ENCODE data around the gene LHB. TPM values are rescaled to one million over a fixed set of nuclear protein-coding genes. Genes with fewer than 3 reads are reported as not detected.

Gene LHB
- total RNA-seq, 1 experiment from 2014 or later: not detected

- Histone ChIP-seq H4K20me1 (ENCODE audit: control insufficient read depth, insufficient read depth, insufficient read length) (no peaks in the 10 kb centered on the region), H3K23me2 (ENCODE audit: insufficient read length, low read depth, low read length, poor library complexity, severe bottlenecking) (no peaks in the 10 kb centered on the region), H3K79me1 (ENCODE audit: insufficient read depth, low read depth, low read length, poor library complexity, severe bottlenecking) (no peaks in the 10 kb centered on the region), H4K8ac (replicated peaks; ENCODE audit: insufficient read length, low read depth, low read length) (no peak overlapping the region), H3K18ac (ENCODE audit: insufficient read length, low read depth, low read length) (no peak overlapping the region), H3K4me1 (ENCODE audit: insufficient read depth, low read length) (no peaks in the 10 kb centered on the region), H3T11ph (ENCODE audit: low read length) (no peak overlapping the region), H3K9me3 (ENCODE audit: control insufficient read depth, low read depth, low read length) (no peaks in the 10 kb centered on the region), H3K56ac (ENCODE audit: insufficient read length, low read depth, low read length) (no peak overlapping the region), H3K4ac (ENCODE audit: low read depth, low read length) (no peak overlapping the region), H3K4me2 (ENCODE audit: insufficient read depth, insufficient read length, low read length) (no peak overlapping the region), H4K5ac (ENCODE audit: insufficient read length, low read depth, low read length) (no peak overlapping the region), H3K79me2 (ENCODE audit: insufficient read depth, low read length) (no peaks in the 10 kb centered on the region), H2AFZ (ENCODE audit: low read length) (no peak overlapping the region), H3K23ac (ENCODE audit: insufficient read length, low read depth, low read length) (no peak overlapping the region), H3K14ac (ENCODE audit: insufficient read depth, low read length) (no peak overlapping the region), H2BK15ac (ENCODE audit: low read depth, low read length) (no peak overlapping the region), H2BK5ac (ENCODE audit: insufficient read length, low read length) (no peak overlapping the region), H2BK20ac (ENCODE audit: low read depth, low read length, poor library complexity, severe bottlenecking) (no peak overlapping the region), H2BK12ac (ENCODE audit: insufficient read length, low read depth, low read length) (no peak overlapping the region), H3K27ac (ENCODE audit: insufficient read length, low read depth, low read length) (no peak overlapping the region), H2AK5ac (ENCODE audit: insufficient read length, low read length) (no peak overlapping the region), H3K9ac (ENCODE audit: extremely low read depth, insufficient read length, low read length) (no peak overlapping the region), H3K27me3 (ENCODE audit: insufficient read depth, low read length) (no peaks in the 10 kb centered on the region), H4K91ac (ENCODE audit: insufficient read length, low read depth, low read length) (no peak overlapping the region), H2BK120ac (ENCODE audit: low read depth, low read length, poor library complexity, severe bottlenecking) (no peak overlapping the region)
- WGBS (ENCODE audit: extremely low coverage, insufficient read length, low lambda C conversion rate): no CpG with 5 or more reads among the region's 9 CpGs
- TF ChIP-seq CTCF (conservative IDR thresholded peaks at IDR 0.05): no peak
- Mint-ChIP-seq H3K9me3 (no peaks in the 10 kb centered on the region; a peak in 1 of 5 replicates), H3K4me3 (no peak overlapping the region), H3K36me3 (ENCODE audit: insufficient read depth in 1 of 3, low read depth in 3 of 3) (peaks cover 22 to 67% (median 51%) of the 10 kb centered on the region in 3 experiments), H3K27ac (peak overlapping the region in 2 of 3 experiments; percentile 61 to 81; a peak in 2 of 7 replicates), H3K4me1 (no peaks in the 10 kb centered on the region), H3K27me3 (ENCODE audit: low read depth) (no peaks in the 10 kb centered on the region)
- no peak for DNase-seq
These were observed 34.6 kb downstream of the LHB start for GRCh38 chr19:48982280-48982679.
